Body of pancreas (tissue), 4 donors: ENCODE measurements around the gene HACD1.

Experiments
- CTCF ChIP-seq, 7 experiments: fragments of 450-650 bp in 4 of 7; fragments of 200-600 bp in 3 of 7; sonication (generic) in 3 of 7; IDR thresholded peaks; one replicate each; pipeline ENCODE4 v1.5.1; 2016 to 2019; ENCODE audit warnings: antibody characterized with exemption in 7 of 7
- POLR2A ChIP-seq, 3 donors: fragments of 450-650 bp; IDR thresholded peaks; one replicate each; pipeline ENCODE4 v1.6.1; 2016; ENCODE audit warnings: antibody characterized with exemption in 3 of 3, mild to moderate bottlenecking in 2 of 3

- no peak for TF ChIP-seq POLR2A (IDR thresholded peaks at IDR 0.05)
- TF ChIP-seq CTCF (IDR thresholded peaks at IDR 0.05): no peak
Measured at GRCh38 chr10:17588420-17588819, 28.8 kb downstream of the HACD1 start.
